ENCODE measurements around the gene LRP5. TPM values are rescaled to one million over a fixed set of nuclear protein-coding genes. Genes with fewer than 3 reads are reported as not detected.

LRP5 gene
- total RNA-seq, 1 experiment from 2014 or later, result 55.2 TPM

DNA sequence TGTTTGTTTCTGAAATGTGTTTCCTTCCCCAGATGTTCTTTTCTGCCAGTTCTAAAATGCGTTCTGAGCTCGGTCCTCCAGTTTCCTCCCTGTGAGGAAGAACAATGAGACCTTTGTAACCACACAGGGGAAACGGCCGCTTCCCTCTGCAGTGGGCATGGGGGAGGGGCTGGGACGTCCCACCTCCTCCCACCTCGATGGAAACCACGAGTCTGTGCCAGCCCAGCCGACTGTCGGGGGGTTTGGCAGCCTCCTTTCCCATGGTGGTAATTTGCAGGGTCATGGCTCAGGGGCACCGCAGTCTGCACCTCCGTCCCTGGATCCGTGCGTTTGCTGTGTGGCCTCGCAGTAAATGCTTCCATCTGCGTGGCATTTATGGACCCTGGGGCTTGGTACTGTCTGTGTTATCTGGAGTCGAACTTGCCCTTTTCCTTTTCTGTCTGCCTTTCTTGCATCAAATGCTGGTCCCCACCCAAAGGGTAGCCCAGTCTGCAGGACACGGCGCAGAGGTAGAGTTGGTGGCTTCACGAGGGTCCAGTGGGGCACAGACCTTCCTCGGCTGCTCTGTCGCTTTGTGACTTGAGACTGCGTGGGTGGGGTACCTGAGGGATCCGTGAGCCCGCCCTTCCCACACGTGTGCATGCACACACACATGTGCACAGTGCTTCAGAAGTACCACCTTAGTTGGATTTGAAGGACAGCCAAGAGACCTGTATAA, 16.1 kb downstream of the LRP5 start:
- Histone ChIP-seq H4K20me1 (ENCODE audit: insufficient read depth) (no peaks in the 10 kb centered on the region), H3K27me3 (ENCODE audit: insufficient read depth, low read length) (no peaks in the 10 kb centered on the region), H3K4me2 (ENCODE audit: low read length) (no peak overlapping the region), H2AFZ (ENCODE audit: low read depth, low read length, poor library complexity, severe bottlenecking) (no peak overlapping the region), H3K4me3 (replicated peaks in 1 of 2; ENCODE audit: low read depth in 1 of 2, low read length in 2 of 2) (no peak overlapping the region), H3K9me3 (ENCODE audit: control insufficient read depth in 1 of 2, insufficient read depth in 1 of 2, low read depth in 1 of 2, low read length in 2 of 2) (no peaks in the 10 kb centered on the region), H3K4me1 (ENCODE audit: control insufficient read depth in 1 of 2, insufficient read depth in 2 of 2, low read length in 2 of 2) (no peaks in the 10 kb centered on the region), H3K27ac (ENCODE audit: low read depth, low read length) (no peak overlapping the region), H3K9me2 (ENCODE audit: insufficient read depth) (no peaks in the 10 kb centered on the region), H3K36me3 (ENCODE audit: control insufficient read depth in 1 of 2, insufficient read depth in 2 of 2, low read length in 2 of 2) (no peaks in the 10 kb centered on the region), H3K79me2 (ENCODE audit: insufficient read depth, low read length) (peaks cover 53% of the 10 kb centered on the region; the same call in 1 of the 2 replicates), H3K9ac (ENCODE audit: low read length) (no peak overlapping the region)
- intact Hi-C loops (cut with micrococcal nuclease), result no loop called here
- no TSS peak for BruUV-seq (replicated peaks)
- POLR2A ChIA-PET, result interaction anchor here (2.0 kb wide), 1 partner anchor 14 kb away, joined by 5 read pairs; no protein-coding TSS in a partner anchor
- ATAC-seq (no peak), DNase-seq (ENCODE audit: low read depth, low spot score) (no peak)
- RAD21 ChIA-PET (ENCODE audit: low non-redundant PET in 1 of 2, low total read pairs in 2 of 2, uncharacterized antibody in 2 of 2, unreplicated experiment in 2 of 2), result no interaction called here
- TF ChIP-seq FOSL1 (IDR thresholded peaks at IDR 0.05; ENCODE audit: low read depth), result no peak
- no peak for TF ChIP-seq EZH2 (IDR thresholded peaks at IDR 0.05)
- TF ChIP-seq EZH2phosphoT487 (IDR thresholded peaks at IDR 0.05; ENCODE audit: borderline replicate concordance), result no peak
- TF ChIP-seq, protein P1, sequence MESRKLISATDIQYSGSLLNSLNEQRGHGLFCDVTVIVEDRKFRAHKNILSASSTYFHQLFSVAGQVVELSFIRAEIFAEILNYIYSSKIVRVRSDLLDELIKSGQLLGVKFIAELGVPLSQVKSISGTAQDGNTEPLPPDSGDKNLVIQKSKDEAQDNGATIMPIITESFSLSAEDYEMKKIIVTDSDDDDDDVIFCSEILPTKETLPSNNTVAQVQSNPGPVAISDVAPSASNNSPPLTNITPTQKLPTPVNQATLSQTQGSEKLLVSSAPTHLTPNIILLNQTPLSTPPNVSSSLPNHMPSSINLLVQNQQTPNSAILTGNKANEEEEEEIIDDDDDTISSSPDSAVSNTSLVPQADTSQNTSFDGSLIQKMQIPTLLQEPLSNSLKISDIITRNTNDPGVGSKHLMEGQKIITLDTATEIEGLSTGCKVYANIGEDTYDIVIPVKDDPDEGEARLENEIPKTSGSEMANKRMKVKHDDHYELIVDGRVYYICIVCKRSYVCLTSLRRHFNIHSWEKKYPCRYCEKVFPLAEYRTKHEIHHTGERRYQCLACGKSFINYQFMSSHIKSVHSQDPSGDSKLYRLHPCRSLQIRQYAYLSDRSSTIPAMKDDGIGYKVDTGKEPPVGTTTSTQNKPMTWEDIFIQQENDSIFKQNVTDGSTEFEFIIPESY (IDR thresholded peaks at IDR 0.05; ENCODE audit: extremely low read depth, insufficient replicate concordance, low read length), result no peak
- no peak for TF ChIP-seq RAD21 (IDR thresholded peaks at IDR 0.05; ENCODE audit: low read depth)
- CTCF ChIA-PET, result no interaction called here

DNA sequence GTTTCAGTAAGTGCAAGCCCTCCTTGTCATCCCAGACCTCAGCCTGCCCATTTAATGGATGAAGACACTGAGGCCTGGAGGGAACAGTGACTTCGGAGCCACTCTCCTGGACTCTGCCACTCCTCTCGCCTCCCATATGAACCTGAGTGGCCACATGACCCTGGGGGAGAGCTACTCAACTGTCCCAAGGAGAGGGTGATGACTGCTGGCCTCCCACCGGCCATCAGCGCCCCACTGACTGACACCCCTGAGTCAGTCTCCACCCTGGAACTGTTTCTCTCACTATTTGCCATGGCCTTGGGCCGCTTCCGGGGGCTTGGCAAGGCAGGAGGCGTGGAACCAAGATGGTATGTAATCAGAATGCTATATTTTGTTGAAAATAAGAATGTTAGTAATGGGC, 17.1 kb downstream of the LRP5 start:
- H3K4me2 ChIP-seq (ENCODE audit: low read length), result no peak overlapping the region
- POLR2A ChIA-PET, result interaction anchor here (2.0 kb wide), 1 partner anchor 13 kb away, joined by 5 read pairs; no protein-coding TSS in a partner anchor
- H3K27me3 ChIP-seq (ENCODE audit: insufficient read depth, low read length), result no peaks in the 10 kb centered on the region
- no TSS peak for BruUV-seq (replicated peaks)
- no peak overlapping the region for H3K27ac ChIP-seq (ENCODE audit: low read depth, low read length)
- DNase-seq (ENCODE audit: low read depth, low spot score) (no peak), ATAC-seq (no peak)
- no peaks in the 10 kb centered on the region for H3K36me3 ChIP-seq (ENCODE audit: control insufficient read depth in 1 of 2, insufficient read depth in 2 of 2, low read length in 2 of 2)
- RAD21 ChIA-PET (ENCODE audit: low non-redundant PET in 1 of 2, low total read pairs in 2 of 2, uncharacterized antibody in 2 of 2, unreplicated experiment in 2 of 2), result no interaction called here
- no peak overlapping the region for H3K4me3 ChIP-seq (replicated peaks in 1 of 2; ENCODE audit: low read depth in 1 of 2, low read length in 2 of 2)
- H3K9ac ChIP-seq (ENCODE audit: low read length), result no peak overlapping the region
- CTCF ChIA-PET, result no interaction called here
- H2AFZ ChIP-seq (ENCODE audit: low read depth, low read length, poor library complexity, severe bottlenecking), result no peak overlapping the region
- H3K79me2 ChIP-seq (ENCODE audit: insufficient read depth, low read length), result peaks cover 43% of the 10 kb centered on the region; the same call in 1 of the 2 replicates
- H3K4me1 ChIP-seq (ENCODE audit: control insufficient read depth in 1 of 2, insufficient read depth in 2 of 2, low read length in 2 of 2), result 0 out of 4 replicates have a peak, but pooled peaks cover 0 to 5% of the 10 kb centered on the region in 2 experiments
- H3K9me2 ChIP-seq (ENCODE audit: insufficient read depth), result no peaks in the 10 kb centered on the region
- no peaks in the 10 kb centered on the region for H3K9me3 ChIP-seq (ENCODE audit: control insufficient read depth in 1 of 2, insufficient read depth in 1 of 2, low read depth in 1 of 2, low read length in 2 of 2)
- intact Hi-C loops (cut with micrococcal nuclease), result no loop called here
- H4K20me1 ChIP-seq (ENCODE audit: insufficient read depth), result no peaks in the 10 kb centered on the region
- TF ChIP-seq RAD21 (IDR thresholded peaks at IDR 0.05; ENCODE audit: low read depth) (no peak), POLR2AphosphoS5 (IDR thresholded peaks at IDR 0.05; ENCODE audit: low read depth, low read length) (no peak), TCF7L2 (IDR thresholded peaks at IDR 0.05; ENCODE audit: borderline replicate concordance, extremely low read depth, insufficient read depth, insufficient read length) (no peak), SP1 (IDR thresholded peaks at IDR 0.05; ENCODE audit: low read depth) (no peak), SIN3A (IDR thresholded peaks at IDR 0.05; ENCODE audit: low read depth) (no peak), CEBPB (IDR thresholded peaks at IDR 0.05; ENCODE audit: low read depth) (no peak), EZH2 (IDR thresholded peaks at IDR 0.05) (no peak)
- TF ChIP-seq, protein P2, sequence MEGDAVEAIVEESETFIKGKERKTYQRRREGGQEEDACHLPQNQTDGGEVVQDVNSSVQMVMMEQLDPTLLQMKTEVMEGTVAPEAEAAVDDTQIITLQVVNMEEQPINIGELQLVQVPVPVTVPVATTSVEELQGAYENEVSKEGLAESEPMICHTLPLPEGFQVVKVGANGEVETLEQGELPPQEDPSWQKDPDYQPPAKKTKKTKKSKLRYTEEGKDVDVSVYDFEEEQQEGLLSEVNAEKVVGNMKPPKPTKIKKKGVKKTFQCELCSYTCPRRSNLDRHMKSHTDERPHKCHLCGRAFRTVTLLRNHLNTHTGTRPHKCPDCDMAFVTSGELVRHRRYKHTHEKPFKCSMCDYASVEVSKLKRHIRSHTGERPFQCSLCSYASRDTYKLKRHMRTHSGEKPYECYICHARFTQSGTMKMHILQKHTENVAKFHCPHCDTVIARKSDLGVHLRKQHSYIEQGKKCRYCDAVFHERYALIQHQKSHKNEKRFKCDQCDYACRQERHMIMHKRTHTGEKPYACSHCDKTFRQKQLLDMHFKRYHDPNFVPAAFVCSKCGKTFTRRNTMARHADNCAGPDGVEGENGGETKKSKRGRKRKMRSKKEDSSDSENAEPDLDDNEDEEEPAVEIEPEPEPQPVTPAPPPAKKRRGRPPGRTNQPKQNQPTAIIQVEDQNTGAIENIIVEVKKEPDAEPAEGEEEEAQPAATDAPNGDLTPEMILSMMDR (IDR thresholded peaks at IDR 0.05 in 2 of 3, conservative IDR thresholded peaks at IDR 0.05 in 1 of 3; ENCODE audit: borderline replicate concordance in 1 of 3, insufficient read depth in 1 of 3, low read depth in 2 of 3, low read length in 2 of 3), result no peak
- TF ChIP-seq, protein P3, sequence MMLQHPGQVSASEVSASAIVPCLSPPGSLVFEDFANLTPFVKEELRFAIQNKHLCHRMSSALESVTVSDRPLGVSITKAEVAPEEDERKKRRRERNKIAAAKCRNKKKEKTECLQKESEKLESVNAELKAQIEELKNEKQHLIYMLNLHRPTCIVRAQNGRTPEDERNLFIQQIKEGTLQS (IDR thresholded peaks at IDR 0.05), result no peak
- TF ChIP-seq, protein P1 (IDR thresholded peaks at IDR 0.05; ENCODE audit: extremely low read depth, insufficient replicate concordance, low read length), result no peak

All from HCT116 (cell line).